ENCODE results near the gene UBTF. TPM values are rescaled to one million over a fixed set of nuclear protein-coding genes. Genes with fewer than 3 reads are reported as not detected.

The UBTF gene
- total RNA-seq, 1 experiment from 2014 or later = 75.9 TPM

GRCh38 chr17:44159519-44160210 is 59.8 kb downstream of the UBTF start:
- DNase-seq (ENCODE audit: low spot score) (no peak), ATAC-seq (no peak)
- H3K27me3 Mint-ChIP-seq (ENCODE audit: low read depth) = no peaks in the 10 kb centered on the region
- H3K36me3 Mint-ChIP-seq = peaks cover 51% of the 10 kb centered on the region
- ChIA-PET POLR2A (no interaction called here), CTCF (interaction anchor here (1.4 kb wide), 1 partner anchor 9 kb away, joined by 5 read pairs; no protein-coding TSS in a partner anchor)
- no peak overlapping the region for H3K4me3 Mint-ChIP-seq
- no peaks in the 10 kb centered on the region for H3K4me1 Mint-ChIP-seq
- TF ChIP-seq RELA (CRISPR knock-in tag; IDR thresholded peaks at IDR 0.05; ENCODE audit: borderline replicate concordance) (no peak), PRDM15 (CRISPR knock-in tag; IDR thresholded peaks at IDR 0.05) (no peak), MLX (CRISPR knock-in tag; IDR thresholded peaks at IDR 0.05) (no peak), ATF3 (CRISPR knock-in tag; conservative IDR thresholded peaks at IDR 0.05) (no peak), IRF2 (CRISPR knock-in tag; IDR thresholded peaks at IDR 0.05; ENCODE audit: borderline replicate concordance, low read depth) (no peak), ZNF512 (CRISPR knock-in tag; IDR thresholded peaks at IDR 0.05; ENCODE audit: borderline replicate concordance) (no peak), MYBL2 (CRISPR knock-in tag; IDR thresholded peaks at IDR 0.05) (no peak), ESRRA (CRISPR knock-in tag; IDR thresholded peaks at IDR 0.05; ENCODE audit: borderline replicate concordance) (no peak), NR1H2 (CRISPR knock-in tag; IDR thresholded peaks at IDR 0.05) (no peak), ETV6 (CRISPR knock-in tag; IDR thresholded peaks at IDR 0.05) (no peak), NFYB (CRISPR knock-in tag; conservative IDR thresholded peaks at IDR 0.05; ENCODE audit: low read depth) (no peak), CREB1 (CRISPR knock-in tag; IDR thresholded peaks at IDR 0.05) (no peak), ARID4B (CRISPR knock-in tag; IDR thresholded peaks at IDR 0.05; ENCODE audit: borderline replicate concordance) (no peak), ZNF416 (CRISPR knock-in tag; IDR thresholded peaks at IDR 0.05) (no peak)
- no peaks in the 10 kb centered on the region for H3K9me3 Mint-ChIP-seq
- no peak overlapping the region for H3K27ac Mint-ChIP-seq
